H1 (cell line): ENCODE measurements around the gene HID1. TPM values are rescaled to one million over a fixed set of nuclear protein-coding genes. Genes with fewer than 3 reads are reported as not detected.

ENCODE experiments used
- CTCF ChIA-PET: fragments of 300-600 bp; sonication (Branson Sonifier 250); formaldehyde crosslinking; loops from one replicate; lab custom pipeline; 2021; ENCODE audit not compliant: partially characterized antibody; lab: Charles Lee
- POLR2A ChIA-PET: fragments of 300-600 bp; sonication (Branson Sonifier 250); formaldehyde crosslinking; loops from one replicate; lab custom pipeline; 2021; ENCODE audit warnings: inconsistent platforms; ENCODE audit not compliant: partially characterized antibody; lab: Charles Lee
- DNase-seq, 2 experiments: peaks; one replicate each; pipeline versions ENCODE4 v3.0.0 to v3.0.0-alpha.2; 2010 to 2022; ENCODE audit warnings: low spot score in 2 of 2, low read depth in 1 of 2, mixed read lengths in 1 of 2
- FAIRE-seq: peaks from 2 replicates; lab custom pipeline; 2011; peaks lifted over from hg19 to GRCh38; lab: Jason Lieb, UNC
- H2AFZ ChIP-seq: 2 replicates; pipeline ENCODE4 v1.8.1; 2012; ENCODE audit warnings: low read length, inconsistent platforms
- H2AK5ac ChIP-seq: 2 replicates; pipeline ENCODE4 v1.6.1; 2013; ENCODE audit warnings: low read depth, low read length
- H2BK120ac ChIP-seq: replicated peaks from 2 replicates; pipeline ENCODE3; 2013; ENCODE audit warnings: low read depth, low read length, inconsistent platforms
- H2BK12ac ChIP-seq: 2 replicates; pipeline ENCODE4 v1.6.1; 2013; ENCODE audit warnings: low read depth, low read length
- H2BK15ac ChIP-seq: 2 replicates; pipeline ENCODE4 v1.6.1; 2013; ENCODE audit warnings: low read length
- H2BK20ac ChIP-seq: 2 replicates; pipeline ENCODE4 v1.6.1; 2013; ENCODE audit warnings: low read length
- H2BK5ac ChIP-seq: 2 replicates; pipeline ENCODE4 v1.6.1; 2013; ENCODE audit warnings: low read depth, low read length
- H3K14ac ChIP-seq: 2 replicates; pipeline ENCODE4 v1.6.1; 2013; ENCODE audit warnings: inconsistent platforms; ENCODE audit not compliant: insufficient read length
- H3K18ac ChIP-seq: 2 replicates; pipeline ENCODE4 v1.6.1; 2013; ENCODE audit warnings: low read length; ENCODE audit errors: extremely low read depth
- H3K23ac ChIP-seq: 2 replicates; pipeline ENCODE4 v1.6.1; 2013; ENCODE audit warnings: inconsistent platforms; ENCODE audit not compliant: insufficient read length
- H3K23me2 ChIP-seq: 2 replicates; pipeline ENCODE4 v1.6.1; 2013; ENCODE audit warnings: low read depth, low read length
- H3K27ac ChIP-seq: 2 replicates; pipeline ENCODE4 v1.6.1; 2011; ENCODE audit warnings: low read depth, low read length, inconsistent platforms
- H3K27me3 ChIP-seq, 4 experiments: replicated peaks in 1 of 4; 1 replicate in 1 of 4; 2 replicates in 3 of 4; pipeline versions ENCODE4 v1.6.1 to v1.8.1; 2011 to 2013; ENCODE audit warnings: low read length in 3 of 4, mild to moderate bottlenecking in 3 of 4, inconsistent platforms in 2 of 4, mixed read lengths in 2 of 4, moderate library complexity in 1 of 4; ENCODE audit not compliant: control insufficient read depth in 3 of 4, insufficient read depth in 3 of 4; ENCODE audit errors: extremely low read depth in 1 of 4
- H3K36me3 ChIP-seq, 4 experiments: 2 replicates each; pipeline versions ENCODE4 v1.6.1 to v1.8.1; 2011 to 2013; ENCODE audit warnings: mild to moderate bottlenecking in 4 of 4, low read length in 3 of 4, moderate library complexity in 2 of 4, control low read depth in 1 of 4, inconsistent platforms in 1 of 4; ENCODE audit not compliant: insufficient read depth in 4 of 4, control insufficient read depth in 2 of 4
- H3K4ac ChIP-seq: replicated peaks from 2 replicates; pipeline ENCODE3; 2013; ENCODE audit warnings: low read length, low read depth, mixed read lengths, inconsistent platforms; ENCODE audit not compliant: insufficient read length
- H3K4me1 ChIP-seq, 4 experiments: replicated peaks in 1 of 4; 1 replicate in 1 of 4; 2 replicates in 3 of 4; pipeline versions ENCODE4 v1.6.1 to v1.8.1; 2011 to 2013; ENCODE audit warnings: low read length in 3 of 4, inconsistent platforms in 2 of 4, mixed read lengths in 1 of 4; ENCODE audit not compliant: insufficient read depth in 4 of 4, control insufficient read depth in 3 of 4
- H3K4me2 ChIP-seq, 2 experiments: 2 replicates each; pipeline versions ENCODE4 v1.6.1 to v1.8.1; 2011 to 2013; ENCODE audit warnings: low read depth in 2 of 2, low read length in 2 of 2, control low read depth in 1 of 2, inconsistent platforms in 1 of 2, mild to moderate bottlenecking in 1 of 2; ENCODE audit not compliant: insufficient read depth in 1 of 2
- H3K4me3 ChIP-seq, 4 experiments: fragments of 200-600, 300-600 bp in 1 of 4; sonication (generic), shearing (Covaris generic), sonication (Bioruptor Twin) in 1 of 4; 2 replicates each; pipeline versions ENCODE4 v1.5.1 to v1.8.1; 2011 to 2016; ENCODE audit warnings: low read length in 4 of 4, low read depth in 3 of 4, control low read depth in 2 of 4, inconsistent platforms in 2 of 4, mild to moderate bottlenecking in 2 of 4, mixed read lengths in 1 of 4, moderate library complexity in 1 of 4; ENCODE audit not compliant: insufficient read depth in 2 of 4; ENCODE audit errors: extremely low read depth in 1 of 4
- H3K56ac ChIP-seq: replicated peaks from 2 replicates; pipeline ENCODE3; 2013; ENCODE audit warnings: low read depth, mild to moderate bottlenecking, mixed read lengths, low read length, inconsistent platforms; ENCODE audit not compliant: insufficient read length
- H3K79me1 ChIP-seq: 2 replicates; pipeline ENCODE4 v1.6.1; 2013; ENCODE audit warnings: low read depth, low read length, control low read depth
- H3K79me2 ChIP-seq, 2 experiments: 2 replicates each; pipeline versions ENCODE4 v1.6.1 to v1.8.1; 2012 to 2013; ENCODE audit warnings: low read length in 2 of 2, mild to moderate bottlenecking in 2 of 2, inconsistent platforms in 1 of 2; ENCODE audit not compliant: insufficient read depth in 2 of 2, control insufficient read depth in 1 of 2
- H3K9ac ChIP-seq, 4 experiments: replicated peaks in 1 of 4; 1 replicate in 1 of 4; 2 replicates in 3 of 4; pipeline versions ENCODE4 v1.6.1 to v1.8.1; 2011 to 2013; ENCODE audit warnings: low read depth in 3 of 4, low read length in 3 of 4, control low read depth in 2 of 4, mild to moderate bottlenecking in 2 of 4, moderate library complexity in 2 of 4, inconsistent platforms in 1 of 4; ENCODE audit errors: extremely low read depth in 1 of 4
- H3K9me3 ChIP-seq, 2 experiments: 2 replicates each; pipeline versions ENCODE4 v1.6.1 to v1.8.1; 2012 to 2013; ENCODE audit warnings: mild to moderate bottlenecking in 2 of 2, moderate library complexity in 2 of 2, control low read depth in 1 of 2, inconsistent platforms in 1 of 2, low read depth in 1 of 2, low read length in 1 of 2, mixed read lengths in 1 of 2; ENCODE audit not compliant: insufficient read depth in 2 of 2
- H4K20me1 ChIP-seq, 2 experiments: replicated peaks in 1 of 2; 2 replicates each; pipeline versions ENCODE3 to v1.8.1; 2011 to 2013; ENCODE audit warnings: inconsistent platforms in 2 of 2, low read length in 2 of 2, mild to moderate bottlenecking in 1 of 2; ENCODE audit not compliant: insufficient read depth in 2 of 2, control insufficient read depth in 1 of 2
- H4K5ac ChIP-seq: 2 replicates; pipeline ENCODE4 v1.6.1; 2013; ENCODE audit warnings: low read length, low read depth, mixed read lengths, inconsistent platforms; ENCODE audit not compliant: insufficient read length
- H4K8ac ChIP-seq: 2 replicates; pipeline ENCODE4 v1.8.0; 2013; ENCODE audit warnings: mild to moderate bottlenecking, moderate library complexity, low read length, inconsistent platforms; ENCODE audit not compliant: insufficient read depth; ENCODE audit errors: extremely low read depth
- H4K91ac ChIP-seq: replicated peaks from 2 replicates; pipeline ENCODE3; 2013; ENCODE audit warnings: low read length, mixed read lengths, inconsistent platforms; ENCODE audit not compliant: insufficient read length
- BCL11A ChIP-seq, 2 experiments: IDR thresholded peaks; one replicate each; pipeline ENCODE4 v1.6.1; 2011; ENCODE audit warnings: low read depth in 2 of 2, low read length in 2 of 2, mild to moderate bottlenecking in 2 of 2
- CTBP2 ChIP-seq: IDR thresholded peaks from 2 replicates; pipeline ENCODE4 v1.7.0; 2011; ENCODE audit warnings: borderline replicate concordance, mild to moderate bottlenecking, moderate library complexity, mixed read lengths, low read length; ENCODE audit not compliant: insufficient read depth, insufficient read length
- CTCF ChIP-seq, 3 experiments: IDR thresholded peaks; 1 replicate in 2 of 3; 2 replicates in 1 of 3; pipeline versions ENCODE4 v1.5.1 to v1.6.1; 2011; ENCODE audit warnings: low read length in 3 of 3, mild to moderate bottlenecking in 3 of 3, inconsistent platforms in 2 of 3, low read depth in 1 of 3, moderate library complexity in 1 of 3; ENCODE audit not compliant: insufficient read depth in 1 of 3; ENCODE audit errors: control extremely low read depth in 1 of 3
- EZH2 ChIP-seq: fragments of 200-600 bp; sonication (generic); IDR thresholded peaks from 2 replicates; pipeline ENCODE4 v1.7.1; 2012; ENCODE audit warnings: low read depth, mild to moderate bottlenecking, moderate library complexity, low read length, inconsistent platforms; ENCODE audit not compliant: severe bottlenecking
- FOSL1 ChIP-seq: IDR thresholded peaks from 2 replicates; pipeline ENCODE4 v1.6.1; 2011; ENCODE audit warnings: mild to moderate bottlenecking, low read depth, low read length, moderate library complexity; ENCODE audit not compliant: insufficient read depth
- GTF2F1 ChIP-seq: IDR thresholded peaks from 2 replicates; pipeline ENCODE4 v1.6.1; 2012; ENCODE audit warnings: low read depth, low read length, improper control_type of control experiment, borderline replicate concordance
- HDAC2 ChIP-seq, 2 experiments: fragments of 300-600 bp in 1 of 2; sonication (generic) in 1 of 2; IDR thresholded peaks; 2 replicates each; pipeline ENCODE4 v1.6.1; 2011 to 2012; ENCODE audit warnings: low read depth in 2 of 2, low read length in 2 of 2, mild to moderate bottlenecking in 2 of 2, moderate library complexity in 2 of 2, borderline replicate concordance in 1 of 2, inconsistent platforms in 1 of 2
- POLR2A ChIP-seq, 2 experiments: IDR thresholded peaks; 1 replicate in 1 of 2; 2 replicates in 1 of 2; pipeline ENCODE4 v1.6.1; 2011; ENCODE audit warnings: low read depth in 2 of 2, low read length in 2 of 2, mild to moderate bottlenecking in 2 of 2; ENCODE audit errors: control extremely low read depth in 1 of 2
- SRF ChIP-seq: IDR thresholded peaks from 2 replicates; pipeline ENCODE4 v1.6.1; 2011; ENCODE audit warnings: mild to moderate bottlenecking, low read depth, low read length, moderate library complexity
- SUZ12 ChIP-seq: fragments of 200-600 bp; sonication (generic); IDR thresholded peaks from 2 replicates; pipeline ENCODE4 v1.6.1; 2012; ENCODE audit warnings: mild to moderate bottlenecking, inconsistent platforms, low read length, moderate library complexity, mixed read lengths
- WGBS, 2 experiments: shearing (Covaris generic) in 1 of 2; methylation state at CpG; one replicate each; pipeline versions ENCODE4 v1.1.6 to v1.1.7; 2013 to 2015; ENCODE audit warnings: low lambda C conversion rate in 2 of 2, mixed read lengths in 2 of 2, inconsistent platforms in 1 of 2, low coverage in 1 of 2, missing lambda C conversion rate in 1 of 2; ENCODE audit not compliant: insufficient replicate concordance in 2 of 2, insufficient coverage in 1 of 2, insufficient read length in 1 of 2; ENCODE audit errors: extremely low coverage in 1 of 2, missing lambda C conversion rate in 1 of 2; 5-methylcytosine and 5-hydroxymethylcytosine counted together
- polyA plus RNA-seq, 7 experiments: library from polyadenylated mRNA; depleted of rRNA in 3 of 7; stranded (reverse) in 5 of 7; unstranded in 2 of 7; fragments of >200 nt in 5 of 7; fragments of 200-250 nt in 2 of 7; gene quantifications; 1 replicate in 5 of 7; 2 replicates in 1 of 7; 4 replicates in 1 of 7; pipeline versions ENCODE4 v1.2.1 to v1.2.3, GENCODE V29; 2011 to 2013; ENCODE audit warnings: missing spikeins in 2 of 7, mixed read lengths in 2 of 7
- total RNA-seq: library from RNA; stranded (reverse); fragmentation: NEBNext Ultra II Directional; extraction: Animal tissue kit (Norgen Biotek cat#: 25700); gene quantifications from 2 replicates; pipeline ENCODE4 v1.2.1, GENCODE V29; 2021

Gene HID1
- total and polyA plus RNA-seq, 2 of the 8 experiments (the other 6 are each of a cell fraction or from before 2014, with no cell fraction given): 15.1 to 25.9 TPM

DNA sequence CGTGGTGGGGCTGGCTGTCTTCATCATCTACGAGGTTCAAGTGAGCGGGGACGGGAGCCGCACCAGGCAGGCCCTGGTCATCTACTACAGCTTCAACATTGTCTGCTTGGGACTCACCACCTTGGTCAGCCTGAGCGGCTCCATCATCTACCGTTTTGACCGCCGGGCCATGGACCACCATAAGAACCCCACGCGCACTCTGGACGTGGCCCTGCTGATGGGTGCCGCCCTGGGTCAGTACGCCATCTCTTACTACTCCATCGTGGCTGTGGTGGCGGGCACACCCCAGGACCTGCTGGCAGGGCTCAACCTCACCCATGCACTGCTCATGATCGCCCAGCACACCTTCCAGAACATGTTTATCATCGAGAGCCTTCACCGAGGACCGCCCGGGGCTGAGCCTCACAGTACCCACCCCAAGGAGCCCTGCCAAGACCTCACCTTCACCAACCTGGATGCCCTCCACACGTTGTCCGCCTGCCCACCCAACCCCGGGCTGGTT, 42.0 kb downstream of the HID1 start:
- Histone ChIP-seq H3K23ac (no peak overlapping the region), H3K9ac (no peak overlapping the region), H3K27ac (no peak overlapping the region), H3K18ac (no peak overlapping the region), H2BK12ac (0 out of 2 replicates have a peak overlapping the region, but pooled peaks have one; percentile 50), H4K20me1 (peaks cover 0 to 3% of the 10 kb centered on the region in 2 experiments), H2BK20ac (no peak overlapping the region), H2AFZ (no peak overlapping the region), H3K56ac (no peak overlapping the region), H3K79me1 (no peaks in the 10 kb centered on the region), H2BK15ac (no peak overlapping the region; the same call in 1 of the 2 replicates), H3K9me3 (no peaks in the 10 kb centered on the region), H3K27me3 (peaks cover 13 to 54% (median 45%) of the 10 kb centered on the region in 4 experiments), H3K4me3 (no peak overlapping the region), H3K36me3 (no peaks in the 10 kb centered on the region), H4K8ac (0 out of 2 replicates have a peak overlapping the region, but pooled peaks have one; percentile 16), H3K79me2 (no peaks in the 10 kb centered on the region), H2BK120ac (no peak overlapping the region), H2BK5ac (no peak overlapping the region), H3K14ac (no peak overlapping the region), H4K5ac (no peak overlapping the region), H3K4me2 (no peak overlapping the region), H3K4ac (no peak overlapping the region), H4K91ac (no peak overlapping the region), H3K4me1 (peaks cover 0 to 4% (median 3%) of the 10 kb centered on the region in 4 experiments; a peak in 3 of 7 replicates), H3K23me2 (peaks cover 3% of the 10 kb centered on the region; the same call in 1 of the 2 replicates), H2AK5ac (no peak overlapping the region)
- ChIA-PET POLR2A (no interaction called here), CTCF (interaction anchor here (1.1 to 49.9 kb wide), 2 partner anchors 11 to 21 kb away, joined by 4 to 1072 read pairs; no protein-coding TSS in a partner anchor)
- no peak for DNase-seq
- WGBS, 2 experiments: 89% methylated on average over 24 of the region's 24 CpGs; no CpG with 5 or more reads in 1 of the 2 experiments
- FAIRE-seq: no peak
- TF ChIP-seq EZH2 (no peak), HDAC2 (IDR thresholded peaks at IDR 0.05; ENCODE audit: borderline replicate concordance in 1 of 2, low read depth in 2 of 2, low read length in 2 of 2) (no peak), BCL11A (IDR thresholded peaks at IDR 0.05; ENCODE audit: low read depth in 2 of 2, low read length in 2 of 2) (no peak), CTBP2 (no peak), GTF2F1 (no peak), SRF (no peak), FOSL1 (no peak), CTCF (IDR thresholded peaks at IDR 0.05; ENCODE audit: control extremely low read depth in 1 of 3, insufficient read depth in 1 of 3, low read depth in 1 of 3, low read length in 3 of 3) (no peak), POLR2A (IDR thresholded peaks at IDR 0.05; ENCODE audit: control extremely low read depth in 1 of 2, low read depth in 2 of 2, low read length in 2 of 2) (no peak), SUZ12 (no peak)
